Measurements from ENCODE around the gene TNFRSF13B.

DNA sequence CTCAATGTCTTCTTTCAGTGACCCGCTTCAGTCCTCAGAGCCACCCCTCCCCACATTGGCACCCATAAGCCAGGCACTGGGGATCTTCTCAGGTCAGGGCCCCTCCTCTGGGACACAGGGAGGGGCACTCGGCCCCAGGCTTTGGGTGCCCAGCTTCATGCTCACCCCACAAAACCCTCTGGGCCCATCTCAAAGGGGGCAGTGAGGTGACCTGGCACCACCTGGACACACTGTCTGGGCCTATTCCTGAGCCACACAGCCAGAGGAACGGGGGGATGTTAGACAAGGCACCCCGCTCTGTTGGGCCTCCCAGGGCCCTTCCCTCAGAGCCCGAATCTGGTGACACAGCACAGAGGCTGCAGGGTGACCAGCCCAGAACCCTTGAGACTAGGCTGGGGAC lies 36.1 kb downstream of the TNFRSF13B start:
- no peak for TF ChIP-seq POLR2A (IDR thresholded peaks at IDR 0.05)
- no peak for TF ChIP-seq POLR2AphosphoS5 (IDR thresholded peaks at IDR 0.05)

Measured in stomach (tissue), 4 donors.